ENCODE results near the gene CLASRP.

The CLASRP gene

GRCh38 chr19:45071545-45071938 is 32.7 kb downstream of the CLASRP start:
- FAIRE-seq, result no peak
- no peak for TF ChIP-seq CTCF (IDR thresholded peaks at IDR 0.05; ENCODE audit: insufficient read depth, missing control alignments)
- DNase-seq (ENCODE audit: insufficient read length, low spot score), result no peak

GRCh38 chr19:45071969-45072790 is 33.3 kb downstream of the CLASRP start:
- TF ChIP-seq CTCF (IDR thresholded peaks at IDR 0.05; ENCODE audit: insufficient read depth, missing control alignments), result no peak
- FAIRE-seq, result no peak

GRCh38 chr19:45074744-45075300 is 36.0 kb downstream of the CLASRP start:
- TF ChIP-seq CTCF (IDR thresholded peaks at IDR 0.05; ENCODE audit: insufficient read depth, missing control alignments), result no peak
- FAIRE-seq, result no peak
- DNase-seq (ENCODE audit: insufficient read length, low spot score), result no peak

More at GRCh38 chr19:45071969-45072790, 33.3 kb downstream of the CLASRP start:
- DNase-seq (ENCODE audit: insufficient read length, low spot score), result no peak

- TF ChIP-seq CTCF (IDR thresholded peaks at IDR 0.05; ENCODE audit: insufficient read depth, missing control alignments), result no peak
- DNase-seq (ENCODE audit: insufficient read length, low spot score), result no peak
- no peak for FAIRE-seq
These were observed 36.6 kb downstream of the CLASRP start for GRCh38 chr19:45075301-45076028.

GRCh38 chr19:45076029-45076850 is 37.4 kb downstream of the CLASRP start, which contains the start of gene ZNF296:
TSS of gene ZNF296 (minus strand) at chr19:45076478. CDS start at chr19:45076373, 105 bp downstream.
- no peak for TF ChIP-seq CTCF (IDR thresholded peaks at IDR 0.05; ENCODE audit: insufficient read depth, missing control alignments)
- DNase-seq (ENCODE audit: insufficient read length, low spot score) (peak; percentile 72), FAIRE-seq (no peak)

- no peak for DNase-seq (ENCODE audit: insufficient read length, low spot score)
- no peak for FAIRE-seq
- TF ChIP-seq CTCF (IDR thresholded peaks at IDR 0.05; ENCODE audit: insufficient read depth, missing control alignments), result no peak
These were observed 38.2 kb downstream of the CLASRP start for GRCh38 chr19:45076851-45077730.

Measured in D721Med (cell line).